Astrocyte of the cerebellum (primary cell): Measurements from ENCODE around the gene FIZ1.
"Not testable (repeated sequence)": the region's sequence is repeated elsewhere in the genome, so short reads cannot be mapped to it uniquely, and the experiment has no call there.

Source experiments
- DNase-seq: peaks from one replicate; pipeline ENCODE4 v3.0.0-alpha.2; 2011; ENCODE audit warnings: low read depth
- H3K4me3 ChIP-seq: 2 replicates; pipeline ENCODE4 v1.5.1; 2011; ENCODE audit warnings: mild to moderate bottlenecking, low read depth, low read length, moderate library complexity
- in situ Hi-C: cut with HindIII; loops from 2 replicates; pipeline ENCODE4 v1.10.0; 2017; ENCODE audit warnings: low sequenced_read_pairs
- TF ChIP-seq, protein P1 (sequence below): IDR thresholded peaks from 2 replicates; pipeline ENCODE4 v1.5.1; 2012; ENCODE audit warnings: low read length, low read depth, moderate library complexity, mild to moderate bottlenecking; ENCODE audit errors: missing control alignments

Gene FIZ1

DNA sequence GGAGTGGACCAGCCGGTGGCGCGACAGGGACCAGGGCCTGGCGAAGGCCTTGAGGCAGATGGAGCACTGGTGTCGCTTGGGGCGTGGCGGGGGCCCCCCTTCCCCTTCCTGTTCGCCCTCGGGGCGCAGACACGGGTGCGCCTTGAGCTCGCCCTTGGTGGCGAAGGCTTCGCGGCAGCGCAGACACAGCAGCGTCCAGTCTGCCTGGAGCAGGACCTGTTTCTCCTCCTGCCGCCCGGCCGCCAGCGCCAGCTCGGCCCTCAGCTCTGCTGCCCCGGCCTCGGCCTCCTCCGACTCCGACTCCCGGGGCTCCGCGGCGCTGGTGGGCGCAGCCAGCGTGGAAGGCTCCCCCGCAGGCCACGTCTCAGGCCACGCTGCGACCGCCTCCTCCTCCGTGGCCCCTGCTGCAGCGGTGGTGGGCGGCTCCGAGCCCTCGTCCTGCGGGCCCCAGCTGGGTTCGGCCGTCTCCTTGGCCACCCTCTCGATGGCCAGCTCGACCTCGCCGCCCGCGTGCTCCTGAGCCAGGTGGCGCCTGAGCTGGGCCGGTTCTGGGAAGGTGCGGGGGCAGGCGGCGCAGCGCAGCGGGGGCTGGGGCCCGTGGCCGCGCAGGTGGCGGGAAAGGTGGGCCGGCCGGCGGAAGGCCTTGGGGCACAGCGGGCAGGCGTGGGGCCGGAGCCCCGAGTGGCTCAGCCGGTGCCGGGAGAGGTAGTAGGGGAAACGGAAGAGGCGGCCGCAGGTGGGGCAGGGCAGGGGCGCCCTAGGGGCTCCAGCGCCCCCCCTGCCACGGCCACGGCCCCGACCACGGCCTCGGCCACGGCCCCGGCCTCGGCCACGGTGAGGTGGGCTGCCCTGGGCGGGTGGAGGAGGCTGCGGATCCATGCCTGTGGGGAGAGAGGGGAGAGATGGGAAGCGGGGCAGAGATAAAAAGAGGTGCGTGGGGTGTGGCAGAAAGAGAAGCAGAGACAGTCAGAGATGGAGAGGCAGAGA is 20.3 kb downstream of the FIZ1 start:
- TF ChIP-seq, protein P1, sequence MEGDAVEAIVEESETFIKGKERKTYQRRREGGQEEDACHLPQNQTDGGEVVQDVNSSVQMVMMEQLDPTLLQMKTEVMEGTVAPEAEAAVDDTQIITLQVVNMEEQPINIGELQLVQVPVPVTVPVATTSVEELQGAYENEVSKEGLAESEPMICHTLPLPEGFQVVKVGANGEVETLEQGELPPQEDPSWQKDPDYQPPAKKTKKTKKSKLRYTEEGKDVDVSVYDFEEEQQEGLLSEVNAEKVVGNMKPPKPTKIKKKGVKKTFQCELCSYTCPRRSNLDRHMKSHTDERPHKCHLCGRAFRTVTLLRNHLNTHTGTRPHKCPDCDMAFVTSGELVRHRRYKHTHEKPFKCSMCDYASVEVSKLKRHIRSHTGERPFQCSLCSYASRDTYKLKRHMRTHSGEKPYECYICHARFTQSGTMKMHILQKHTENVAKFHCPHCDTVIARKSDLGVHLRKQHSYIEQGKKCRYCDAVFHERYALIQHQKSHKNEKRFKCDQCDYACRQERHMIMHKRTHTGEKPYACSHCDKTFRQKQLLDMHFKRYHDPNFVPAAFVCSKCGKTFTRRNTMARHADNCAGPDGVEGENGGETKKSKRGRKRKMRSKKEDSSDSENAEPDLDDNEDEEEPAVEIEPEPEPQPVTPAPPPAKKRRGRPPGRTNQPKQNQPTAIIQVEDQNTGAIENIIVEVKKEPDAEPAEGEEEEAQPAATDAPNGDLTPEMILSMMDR, result no peak
- no peak for DNase-seq
- H3K4me3 ChIP-seq, result peak overlapping the region; percentile 92
- in situ Hi-C loops, result no loop called here

DNA sequence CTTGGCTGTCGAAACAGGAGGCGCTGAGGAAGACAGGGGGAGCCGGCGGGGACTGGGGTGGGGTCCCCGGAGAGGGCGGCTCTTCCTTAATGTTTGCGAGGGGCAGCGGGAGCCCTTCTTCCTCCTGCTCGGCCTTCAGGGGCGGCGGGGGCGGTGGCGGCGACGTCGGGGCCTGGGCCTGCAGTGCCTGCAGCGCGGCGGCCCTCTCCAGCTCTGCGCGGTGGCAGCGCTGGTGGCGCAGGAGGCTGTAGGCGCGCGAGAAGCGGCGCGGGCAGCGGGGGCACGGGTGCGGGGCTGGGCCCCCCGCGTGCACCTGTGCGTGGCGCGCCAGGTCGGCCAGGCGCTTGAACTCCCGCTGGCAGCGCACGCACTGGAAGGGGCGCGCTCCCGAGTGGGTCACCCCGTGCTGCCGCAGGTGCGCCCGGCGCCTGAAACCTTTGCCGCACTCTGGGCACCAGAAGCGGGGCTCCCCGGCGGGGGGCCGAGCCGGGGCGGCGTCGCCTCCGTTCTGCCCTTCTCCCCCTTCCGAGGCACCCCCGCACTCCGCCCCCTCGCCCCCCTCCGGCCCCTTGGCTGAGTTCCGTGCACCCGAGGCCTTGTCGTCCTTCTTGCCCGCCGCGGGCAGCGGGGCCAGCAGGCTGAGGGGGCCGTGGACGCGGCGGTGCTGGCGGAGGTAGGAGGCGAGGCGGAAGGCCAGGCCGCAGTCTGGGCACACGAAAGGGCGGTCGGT is 21.1 kb downstream of the FIZ1 start:
- in situ Hi-C loops, result no loop called here
- no peak overlapping the region for H3K4me3 ChIP-seq
- DNase-seq, result no peak
- TF ChIP-seq, protein P1, result no peak

DNA sequence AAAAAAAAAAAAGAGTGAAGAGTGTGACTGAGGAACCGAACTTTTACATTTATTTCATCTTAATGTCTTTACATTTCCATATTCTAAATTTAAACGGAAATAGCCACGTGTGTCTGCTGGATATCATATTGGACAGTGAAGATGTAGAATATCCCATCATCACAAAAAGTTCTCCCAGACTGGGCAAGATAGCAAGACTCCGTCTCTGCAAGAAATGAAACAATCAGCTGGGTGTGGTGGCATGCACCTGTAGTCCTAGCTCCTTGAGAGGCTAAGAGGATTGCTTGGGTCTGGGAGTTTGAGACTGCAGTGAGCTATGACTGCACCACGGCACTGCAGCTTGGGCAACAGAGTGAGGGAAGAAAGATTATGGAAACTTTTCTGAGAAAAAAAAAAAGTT is 22.6 kb downstream of the FIZ1 start:
- DNase-seq, result no peak
- in situ Hi-C loops, result no loop called here
- TF ChIP-seq, protein P1, result no peak
- H3K4me3 ChIP-seq, result no peak overlapping the region

DNA sequence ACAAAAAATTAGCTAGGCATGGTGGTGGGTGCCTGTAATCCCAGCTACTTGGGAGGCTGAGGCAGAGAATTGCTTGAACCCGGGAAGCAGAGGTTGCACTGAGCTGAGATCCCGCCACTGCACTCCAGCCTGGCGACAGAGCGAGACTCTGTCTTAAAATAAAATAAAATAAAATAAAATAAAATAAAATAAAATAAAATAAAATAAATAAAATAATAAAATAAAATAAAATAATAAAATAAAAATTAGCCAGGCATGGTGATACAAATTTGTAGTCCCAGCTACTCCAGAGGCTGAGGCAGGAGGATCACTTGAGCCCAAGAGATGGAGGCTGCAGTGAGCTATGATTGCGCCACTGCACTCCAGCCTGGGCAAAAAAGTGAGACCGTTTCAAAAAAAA is 25.4 kb downstream of the FIZ1 start:
- H3K4me3 ChIP-seq, in situ Hi-C loops, DNase-seq: not testable (repeated sequence)

DNA sequence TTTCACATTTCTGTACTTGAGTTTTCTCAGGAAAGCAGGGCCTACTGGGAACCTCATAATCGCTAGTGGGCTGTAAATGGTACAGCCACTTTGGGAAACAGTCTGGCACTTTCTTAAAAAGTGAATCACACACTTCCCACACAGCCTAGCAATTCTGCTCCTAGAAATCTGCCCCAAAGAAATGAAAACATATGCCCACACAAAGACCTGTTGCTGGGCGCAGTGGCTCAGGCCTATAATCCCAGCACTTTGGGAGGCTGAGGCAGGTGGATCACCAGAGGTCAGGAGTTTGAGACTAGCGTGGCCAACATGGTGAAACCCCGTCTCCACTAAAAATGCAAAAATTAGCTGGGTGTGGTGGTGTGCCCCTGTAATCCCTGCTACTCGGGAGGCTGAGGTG is 29.8 kb downstream of the FIZ1 start:
- DNase-seq, H3K4me3 ChIP-seq, in situ Hi-C loops: not testable (repeated sequence)

DNA sequence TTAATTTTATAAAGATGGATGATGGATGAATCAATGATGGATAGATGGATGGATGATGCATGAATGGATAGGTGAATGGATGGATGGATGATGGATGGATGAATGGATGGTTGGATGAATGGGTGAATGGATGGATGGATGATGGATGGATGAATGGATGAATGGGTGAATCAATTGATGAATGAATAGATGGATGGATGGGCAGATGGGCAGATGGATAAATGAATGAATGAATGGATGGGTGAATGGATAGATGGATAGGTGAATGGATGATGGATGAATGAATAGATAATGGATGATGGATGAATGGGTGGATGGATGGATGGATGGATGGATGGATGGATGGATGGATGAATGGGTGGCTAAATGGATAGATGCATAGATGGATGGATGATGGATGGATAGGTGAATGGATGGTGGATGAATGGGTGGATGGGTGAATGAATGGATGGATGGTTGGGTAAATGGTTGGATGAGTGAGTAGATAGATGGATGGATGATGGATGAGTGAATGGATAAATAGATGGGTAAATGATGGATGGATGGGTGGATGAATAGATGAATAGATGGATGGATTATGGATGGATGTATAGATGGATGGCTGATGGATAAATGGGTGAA is 31.5 kb downstream of the FIZ1 start:
- TF ChIP-seq, protein P1, result no peak
- DNase-seq, result no peak
- in situ Hi-C loops, result no loop called here
- H3K4me3 ChIP-seq, result no peak overlapping the region

DNA sequence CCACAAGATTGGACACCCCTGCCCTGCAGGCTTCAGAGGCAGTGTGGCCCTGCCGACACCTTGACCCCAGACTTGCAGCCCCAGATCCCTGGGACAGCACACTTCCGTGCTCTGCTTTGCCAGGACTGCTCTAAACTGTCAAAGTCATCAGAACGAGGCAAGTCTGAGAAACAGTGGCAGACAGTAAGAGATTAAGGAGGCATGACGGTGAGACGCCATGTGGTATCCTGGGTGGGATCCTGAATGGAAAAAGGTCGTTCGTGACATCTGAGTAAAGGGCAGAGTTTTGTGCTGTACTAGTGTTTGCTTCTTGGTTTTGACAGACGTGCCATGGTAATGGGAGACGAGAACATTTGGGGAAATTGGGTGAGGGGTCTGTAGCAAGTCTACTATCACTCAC is 32.5 kb downstream of the FIZ1 start:
- TF ChIP-seq, protein P1, result no peak
- in situ Hi-C loops, result no loop called here
- no peak overlapping the region for H3K4me3 ChIP-seq
- no peak for DNase-seq
